HG03159 (cell line): ENCODE results near the gene SPATA20.

Experiments
- ATAC-seq: cut with Tn5 transposase; IDR thresholded peaks from one replicate; pipeline ENCODE4 v1.9.1; 2021; ENCODE audit warnings: mild to moderate bottlenecking, moderate library complexity; ENCODE audit not compliant: unreplicated experiment

SPATA20 gene

DNA sequence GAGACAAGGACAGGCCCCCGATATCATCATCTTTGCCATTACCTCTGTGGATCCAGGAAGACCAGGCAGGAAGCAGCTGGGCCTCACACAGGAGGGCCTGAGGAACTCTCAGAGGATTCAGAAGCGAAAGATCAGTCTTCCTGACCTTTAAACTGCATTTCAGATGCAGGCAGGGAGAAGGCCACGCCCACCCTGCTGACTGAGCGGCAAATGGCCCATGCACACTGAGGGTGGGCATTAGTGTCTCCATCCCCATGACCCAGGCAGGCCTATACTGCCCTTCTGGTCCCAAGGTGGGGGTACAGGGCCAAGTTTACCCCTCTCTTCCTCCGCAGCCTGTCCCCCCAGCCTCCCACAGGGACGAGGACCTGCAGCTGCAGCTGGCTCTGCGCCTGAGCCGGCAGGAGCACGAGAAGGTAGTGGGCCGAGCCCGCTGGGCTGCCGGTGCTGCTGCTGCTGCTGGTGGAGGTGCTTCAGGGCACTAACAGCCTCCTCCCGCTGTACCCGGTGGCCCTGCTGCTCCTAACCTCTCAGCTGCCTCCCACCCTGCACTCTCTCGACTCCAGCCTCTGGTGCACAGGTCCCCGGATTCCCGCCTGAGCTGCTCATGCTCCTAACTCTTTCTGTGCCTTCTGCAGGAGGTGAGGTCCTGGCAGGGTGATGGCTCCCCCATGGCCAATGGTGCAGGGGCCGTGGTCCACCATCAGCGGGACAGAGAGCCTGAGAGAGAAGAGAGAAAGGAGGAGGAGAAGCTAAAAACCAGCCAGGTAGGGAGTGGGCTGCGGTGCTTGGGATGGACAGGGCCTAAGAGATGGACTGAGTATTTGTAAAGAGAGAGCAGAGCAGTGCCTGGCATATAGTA, 8.2 kb upstream of the SPATA20 start:
- no peak for ATAC-seq

- ATAC-seq, result no peak
Measured at GRCh38 chr17:50539762-50540559, 7.0 kb upstream of the SPATA20 start.

DNA sequence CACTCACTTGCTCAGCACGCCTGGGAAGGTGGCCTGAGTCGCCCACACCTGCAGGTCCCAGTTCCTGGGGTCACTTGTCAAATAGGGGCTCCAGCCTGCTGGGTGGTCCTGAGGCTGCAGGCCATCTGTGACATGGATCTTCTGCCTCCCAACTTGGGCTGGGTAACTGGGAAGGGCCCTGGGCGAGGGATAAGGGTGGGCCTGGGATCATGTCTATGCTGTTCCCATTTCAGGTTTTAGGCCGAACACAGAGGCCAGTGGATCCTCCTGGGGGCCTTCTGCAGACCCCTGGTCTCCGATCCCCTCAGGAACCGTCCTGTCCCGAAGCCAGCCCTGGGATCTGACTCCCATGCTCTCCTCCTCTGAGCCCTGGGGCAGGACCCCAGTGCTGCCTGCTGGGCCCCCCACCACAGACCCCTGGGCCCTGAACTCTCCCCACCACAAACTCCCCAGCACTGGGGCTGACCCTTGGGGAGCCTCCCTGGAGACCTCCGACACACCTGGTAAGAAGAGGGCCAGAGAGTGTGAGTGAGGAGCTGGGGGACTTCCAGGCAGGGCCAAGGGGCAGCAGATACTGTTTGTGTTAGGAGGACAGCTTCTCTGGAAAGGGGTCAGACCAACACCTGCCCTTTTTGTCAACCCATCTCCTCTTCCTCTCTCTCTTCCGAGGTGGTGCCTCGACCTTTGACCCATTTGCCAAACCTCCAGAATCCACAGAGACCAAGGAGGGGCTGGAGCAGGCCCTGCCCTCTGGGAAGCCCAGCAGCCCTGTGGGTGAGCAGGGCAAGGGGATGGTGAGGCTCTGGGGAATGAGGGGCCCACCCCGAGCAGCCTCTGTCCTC, 6.2 kb upstream of the SPATA20 start:
- ATAC-seq, result no peak

DNA sequence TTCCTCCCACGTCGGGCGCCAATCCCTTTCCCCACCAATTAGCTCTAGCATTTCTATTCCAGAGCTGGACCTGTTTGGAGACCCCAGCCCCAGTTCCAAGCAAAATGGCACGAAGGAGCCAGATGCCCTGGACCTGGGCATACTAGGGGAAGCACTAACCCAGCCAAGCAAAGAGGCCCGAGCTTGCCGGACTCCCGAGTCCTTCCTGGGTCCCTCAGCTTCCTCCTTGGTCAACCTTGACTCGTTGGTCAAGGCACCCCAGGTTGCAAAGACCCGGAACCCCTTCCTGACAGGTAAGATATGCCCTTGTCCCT, 5.6 kb upstream of the SPATA20 start:
- ATAC-seq, result no peak

DNA sequence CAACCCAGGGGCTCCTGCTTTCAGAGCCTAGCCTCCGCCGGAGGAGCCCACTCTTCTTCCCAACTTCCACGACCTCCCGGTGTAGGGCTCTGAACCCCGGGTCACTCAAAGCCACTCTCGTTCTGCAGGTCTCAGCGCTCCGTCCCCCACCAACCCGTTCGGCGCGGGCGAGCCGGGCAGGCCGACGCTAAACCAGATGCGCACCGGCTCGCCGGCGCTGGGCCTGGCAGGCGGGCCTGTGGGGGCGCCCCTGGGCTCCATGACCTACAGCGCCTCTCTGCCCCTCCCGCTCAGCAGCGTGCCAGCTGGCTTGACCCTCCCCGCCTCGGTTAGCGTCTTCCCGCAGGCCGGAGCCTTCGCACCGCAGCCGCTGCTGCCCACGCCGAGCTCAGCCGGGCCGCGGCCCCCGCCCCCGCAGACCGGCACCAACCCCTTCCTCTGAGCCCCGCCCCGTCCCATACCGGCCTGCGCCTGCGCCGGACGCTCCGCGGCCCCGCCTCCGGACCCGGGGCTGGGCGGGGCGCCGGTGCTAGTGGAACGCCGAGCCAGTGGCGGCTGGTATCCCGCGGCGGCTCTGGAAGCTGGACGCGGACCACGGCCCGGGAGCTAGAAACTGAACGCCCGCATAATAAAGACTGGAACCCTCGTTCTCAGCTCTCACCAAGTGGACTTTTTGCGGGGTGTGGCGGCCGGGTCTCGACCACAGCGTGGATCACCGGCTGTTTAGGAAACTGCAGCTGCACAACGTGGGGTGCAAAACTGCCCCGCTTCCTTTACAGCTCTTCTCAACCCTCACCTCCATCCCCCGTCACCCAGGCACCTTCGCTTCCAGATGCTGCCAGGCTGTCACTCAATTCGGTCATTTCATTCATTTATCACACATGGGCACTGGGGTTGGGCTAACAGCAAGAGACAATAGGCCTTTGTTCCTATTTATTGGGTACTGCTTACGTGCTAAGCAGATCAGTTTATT, 5.0 kb upstream of the SPATA20 start:
- peak; percentile 69 for ATAC-seq

GRCh38 chr17:50542795-50543774, 3.9 kb upstream of the SPATA20 start:
- ATAC-seq, result no peak

- no peak for ATAC-seq
Measured at GRCh38 chr17:50544516-50544915, 2.5 kb upstream of the SPATA20 start.

DNA sequence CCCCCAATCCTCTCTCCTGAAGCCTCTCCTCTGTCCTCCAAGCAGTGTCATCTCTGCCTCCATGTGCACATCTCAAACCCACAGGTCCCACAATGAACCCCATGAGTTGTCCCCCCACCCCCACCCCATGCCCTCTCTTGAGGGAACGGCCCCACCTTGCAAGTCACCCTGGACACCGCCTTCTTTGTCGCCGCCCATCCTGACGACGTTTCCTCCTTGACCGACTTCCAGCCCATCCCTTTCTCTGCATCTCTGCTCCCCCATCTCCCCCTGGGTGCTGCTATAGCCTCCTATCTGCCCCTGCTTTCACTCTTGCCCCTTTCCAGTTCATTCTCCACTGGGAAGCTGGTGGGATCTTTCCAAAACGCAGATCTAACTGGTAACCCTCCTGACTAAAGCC, 1.7 kb upstream of the SPATA20 start:
- ATAC-seq, result no peak

- no peak for ATAC-seq
Measured at GRCh38 chr17:50546701-50547034, 306 bp upstream of the SPATA20 start.

DNA sequence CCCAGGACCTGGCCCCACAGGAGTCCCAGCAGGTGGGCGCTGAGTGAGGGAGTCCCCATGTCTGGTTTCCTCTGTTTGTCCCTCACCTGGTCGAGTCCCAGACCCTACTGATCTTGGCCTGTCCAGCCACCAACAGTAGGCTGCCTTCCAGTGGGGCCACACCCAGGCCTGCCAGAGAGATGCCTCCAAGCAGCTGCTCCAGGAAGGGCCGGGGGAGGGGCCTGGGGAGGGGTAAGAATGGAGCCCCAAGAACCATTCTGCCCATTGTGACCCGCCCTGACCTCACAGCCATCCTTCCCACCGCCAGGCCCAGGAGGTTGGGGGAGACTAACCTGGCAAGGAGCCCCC, 736 bp downstream of the SPATA20 start:
- ATAC-seq, result no peak

DNA sequence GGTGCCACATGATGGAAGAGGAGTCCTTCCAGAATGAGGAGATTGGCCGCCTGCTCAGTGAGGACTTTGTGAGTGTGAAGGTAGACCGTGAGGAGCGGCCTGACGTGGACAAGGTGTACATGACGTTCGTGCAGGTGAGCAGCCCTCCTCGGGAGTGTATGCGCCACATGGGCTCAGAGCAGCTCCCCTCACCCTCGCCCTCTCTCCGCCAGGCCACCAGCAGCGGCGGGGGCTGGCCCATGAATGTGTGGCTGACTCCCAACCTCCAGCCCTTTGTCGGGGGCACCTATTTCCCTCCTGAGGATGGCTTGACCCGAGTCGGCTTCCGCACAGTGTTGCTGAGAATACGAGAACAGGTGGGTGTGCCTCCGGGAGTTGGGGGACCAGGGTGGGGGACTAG, 1.9 kb downstream of the SPATA20 start:
- no peak for ATAC-seq

GRCh38 chr17:50549256-50549941, 2.4 kb downstream of the SPATA20 start:
- no peak for ATAC-seq

- ATAC-seq, result no peak
Measured at GRCh38 chr17:50549969-50550368, 3.0 kb downstream of the SPATA20 start.

DNA sequence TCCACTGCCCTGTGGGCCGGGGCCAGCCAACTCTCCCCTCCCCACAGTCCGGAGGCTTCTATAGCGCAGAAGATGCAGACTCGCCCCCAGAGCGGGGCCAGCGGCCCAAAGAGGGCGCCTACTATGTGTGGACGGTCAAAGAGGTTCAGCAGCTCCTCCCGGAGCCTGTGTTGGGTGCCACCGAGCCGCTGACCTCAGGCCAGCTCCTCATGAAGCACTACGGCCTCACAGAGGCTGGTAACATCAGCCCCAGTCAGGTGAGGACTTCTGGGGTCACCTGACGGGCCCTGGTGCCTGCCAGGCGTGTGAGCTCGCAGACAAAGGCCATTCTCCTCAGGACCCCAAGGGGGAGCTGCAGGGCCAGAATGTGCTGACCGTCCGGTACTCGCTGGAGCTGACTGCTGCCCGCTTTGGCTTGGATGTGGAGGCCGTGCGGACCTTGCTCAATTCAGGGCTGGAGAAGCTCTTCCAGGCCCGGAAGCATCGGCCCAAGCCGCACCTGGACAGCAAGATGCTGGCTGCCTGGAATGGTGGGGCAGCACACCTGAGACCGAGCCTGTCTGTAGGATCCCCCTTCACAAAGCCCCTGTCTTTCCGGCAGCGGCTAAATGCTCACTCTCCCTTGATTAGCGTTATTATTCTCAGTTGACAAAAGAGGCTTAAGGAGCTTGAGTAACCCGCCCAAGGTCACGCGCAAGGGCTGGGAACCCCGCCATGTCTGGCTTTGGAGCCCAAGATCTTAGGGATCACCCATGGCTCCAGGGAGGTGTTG, 3.9 kb downstream of the SPATA20 start:
- no peak for ATAC-seq

DNA sequence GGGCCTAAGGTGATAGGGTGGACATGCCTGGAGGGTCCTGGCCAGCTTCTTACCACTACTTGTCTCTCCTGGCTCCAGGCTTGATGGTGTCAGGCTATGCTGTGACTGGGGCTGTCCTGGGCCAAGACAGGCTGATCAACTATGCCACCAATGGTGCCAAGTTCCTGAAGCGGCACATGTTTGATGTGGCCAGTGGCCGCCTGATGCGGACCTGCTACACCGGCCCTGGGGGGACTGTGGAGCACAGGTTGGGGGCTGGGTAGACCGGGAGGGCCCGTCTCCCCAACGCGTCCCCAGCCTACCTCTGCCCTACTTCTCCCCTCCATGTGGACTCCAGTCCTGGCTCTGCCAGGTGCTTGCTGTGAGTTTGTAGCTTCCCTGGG, 4.5 kb downstream of the SPATA20 start:
- no peak for ATAC-seq

- ATAC-seq, result no peak
Measured at GRCh38 chr17:50551884-50552283, 4.9 kb downstream of the SPATA20 start.

GRCh38 chr17:50554201-50554600, 7.2 kb downstream of the SPATA20 start:
- no peak for ATAC-seq

- no peak for ATAC-seq
Measured at GRCh38 chr17:50556803-50557202, 9.8 kb downstream of the SPATA20 start.
